Measurements from ENCODE around the gene RIIAD1.

Gene RIIAD1

GRCh38 chr1:151776665-151777062 lies 55.3 kb downstream of the RIIAD1 start:
- no peak overlapping the region for H3K4me3 Mint-ChIP-seq
- H3K4me1 Mint-ChIP-seq (ENCODE audit: low read depth): no peaks in the 10 kb centered on the region
- H3K27me3 Mint-ChIP-seq (ENCODE audit: low read depth): no peaks in the 10 kb centered on the region
- H3K36me3 Mint-ChIP-seq (ENCODE audit: low read depth): peaks cover 32% of the 10 kb centered on the region
- no peak overlapping the region for H3K27ac Mint-ChIP-seq
- no peaks in the 10 kb centered on the region for H3K9me3 Mint-ChIP-seq

- H3K27me3 Mint-ChIP-seq (ENCODE audit: low read depth): no peaks in the 10 kb centered on the region
- H3K27ac Mint-ChIP-seq: no peak overlapping the region
- peaks cover 33% of the 10 kb centered on the region for H3K36me3 Mint-ChIP-seq (ENCODE audit: low read depth)
- H3K4me1 Mint-ChIP-seq (ENCODE audit: low read depth): no peaks in the 10 kb centered on the region
- no peaks in the 10 kb centered on the region for H3K9me3 Mint-ChIP-seq
- H3K4me3 Mint-ChIP-seq: no peak overlapping the region
Measured at GRCh38 chr1:151777317-151777716, 56.0 kb downstream of the RIIAD1 start.
